Neural cell (in vitro differentiated cells): ENCODE measurements around the gene CARD19. TPM values are rescaled to one million over a fixed set of nuclear protein-coding genes. Genes with fewer than 3 reads are reported as not detected.

ENCODE experiments used
- H2AFZ ChIP-seq: fragments of 200-600, 300-800 bp; sonication (generic), shearing (Covaris generic); 2 replicates; pipeline ENCODE4 v1.6.0; 2014; ENCODE audit warnings: low read depth, mild to moderate bottlenecking, antibody characterized with exemption, low read length, moderate library complexity
- H3F3A ChIP-seq: fragments of 200-600 bp; shearing (Covaris generic); 2 replicates; pipeline ENCODE4 v1.6.1; 2016; ENCODE audit warnings: mild to moderate bottlenecking, moderate library complexity, mixed read lengths, antibody characterized with exemption, low read length; ENCODE audit not compliant: insufficient read depth, poor library complexity, severe bottlenecking
- H3K27ac ChIP-seq: fragments of 200-600, 300-800 bp; sonication (generic), shearing (Covaris generic); 2 replicates; pipeline ENCODE4 v1.5.1; 2014; ENCODE audit warnings: mild to moderate bottlenecking, low read length, moderate library complexity
- H3K27me3 ChIP-seq: fragments of 300-800, 200-600 bp; sonication (generic), shearing (Covaris generic); 2 replicates; pipeline ENCODE4 v1.6.0; 2014; ENCODE audit warnings: mild to moderate bottlenecking, low read depth, low read length, moderate library complexity; ENCODE audit not compliant: insufficient read depth
- H3K36me3 ChIP-seq: fragments of 300-800, 200-600 bp; sonication (generic), shearing (Covaris generic); 2 replicates; pipeline ENCODE4 v1.5.1; 2014; ENCODE audit warnings: mild to moderate bottlenecking, antibody characterized with exemption, low read length, moderate library complexity; ENCODE audit not compliant: insufficient read depth
- H3K4me2 ChIP-seq: fragments of 300-800, 200-600 bp; sonication (generic), shearing (Covaris generic); 2 replicates; pipeline ENCODE4 v1.6.0; 2014; ENCODE audit warnings: mild to moderate bottlenecking, low read length
- H3K4me3 ChIP-seq: fragments of 300-800, 200-600 bp; sonication (generic), shearing (Covaris generic); 2 replicates; pipeline ENCODE4 v1.5.1; 2014; ENCODE audit warnings: mild to moderate bottlenecking, low read length, moderate library complexity
- H3K79me2 ChIP-seq: fragments of 200-600 bp; shearing (Covaris generic); replicated peaks from 2 replicates; pipeline ENCODE4 v1.6.0; 2014; ENCODE audit warnings: mild to moderate bottlenecking, low read length, moderate library complexity; ENCODE audit not compliant: insufficient read depth
- H3K9ac ChIP-seq: fragments of 300-800, 200-600 bp; sonication (generic), shearing (Covaris generic); 2 replicates; pipeline ENCODE4 v1.6.1; 2016; ENCODE audit warnings: mild to moderate bottlenecking, low read length, mixed read lengths
- H3K9me2 ChIP-seq: fragments of 200-600 bp; shearing (Covaris generic); 2 replicates; pipeline ENCODE4 v1.6.1; 2016; ENCODE audit warnings: mild to moderate bottlenecking, low read length, mixed read lengths; ENCODE audit not compliant: insufficient read depth
- H3K9me3 ChIP-seq: fragments of 200-600, 300-800 bp; sonication (generic), shearing (Covaris generic); 2 replicates; pipeline ENCODE4 v1.6.1; 2016; ENCODE audit warnings: mild to moderate bottlenecking, mixed run types, low read length, moderate library complexity, mixed read lengths
- H4K20me1 ChIP-seq: fragments of 200-600 bp; shearing (Covaris generic); 2 replicates; pipeline ENCODE4 v1.6.1; 2016; ENCODE audit warnings: mild to moderate bottlenecking, mixed run types; ENCODE audit not compliant: insufficient read depth
- CTCF ChIP-seq: fragments of 450-650 bp; IDR thresholded peaks from 2 replicates; pipeline ENCODE4 v1.5.1; 2014; ENCODE audit warnings: antibody characterized with exemption, mild to moderate bottlenecking, moderate library complexity; ENCODE audit not compliant: poor library complexity, severe bottlenecking
- EP300 ChIP-seq: fragments of 450-650 bp; conservative IDR thresholded peaks from 2 replicates; pipeline ENCODE4 v1.6.1; 2014; ENCODE audit warnings: antibody characterized with exemption, mild to moderate bottlenecking, moderate library complexity; ENCODE audit not compliant: poor library complexity, severe bottlenecking
- EZH2 ChIP-seq: fragments of 200-600, 300-800 bp; shearing (Covaris generic), sonication (generic); IDR thresholded peaks from 2 replicates; pipeline ENCODE4 v1.6.1; 2014; ENCODE audit warnings: antibody characterized with exemption, low read length, borderline replicate concordance, mild to moderate bottlenecking; ENCODE audit not compliant: insufficient read depth, poor library complexity, severe bottlenecking
- MXI1 ChIP-seq: fragments of 450-650 bp; conservative IDR thresholded peaks from 2 replicates; pipeline ENCODE4 v1.6.1; 2014; ENCODE audit warnings: antibody characterized with exemption, mild to moderate bottlenecking; ENCODE audit not compliant: poor library complexity, severe bottlenecking
- POLR2AphosphoS5 ChIP-seq: IDR thresholded peaks from 2 replicates; pipeline ENCODE4 v1.6.1; 2012
- RAD21 ChIP-seq: fragments of 450-650 bp; conservative IDR thresholded peaks from 2 replicates; pipeline ENCODE4 v1.6.1; 2014; ENCODE audit warnings: antibody characterized with exemption, mild to moderate bottlenecking, moderate library complexity
- REST ChIP-seq: IDR thresholded peaks from 2 replicates; pipeline ENCODE4 v1.6.1; 2012; ENCODE audit warnings: borderline replicate concordance
- SMC3 ChIP-seq: fragments of 450-650 bp; conservative IDR thresholded peaks from 2 replicates; pipeline ENCODE4 v1.6.1; 2014; ENCODE audit warnings: antibody characterized with exemption, mild to moderate bottlenecking, moderate library complexity; ENCODE audit not compliant: poor library complexity
- TAF1 ChIP-seq: IDR thresholded peaks from 2 replicates; pipeline ENCODE4 v1.6.1; 2012; ENCODE audit warnings: low read depth
- polyA plus RNA-seq: library from polyadenylated mRNA; depleted of rRNA; stranded (reverse); fragments of >200 nt; gene quantifications from 2 replicates; pipeline ENCODE4 v1.2.3, GENCODE V29; 2014

CARD19 gene
- polyA plus RNA-seq, 1 donor from 2014 or later = 66.7 TPM

- no peaks in the 10 kb centered on the region for H3K36me3 ChIP-seq
- no peaks in the 10 kb centered on the region for H3K9me3 ChIP-seq
- no peaks in the 10 kb centered on the region for H3K9me2 ChIP-seq
- no peaks in the 10 kb centered on the region for H3K79me2 ChIP-seq
- no peak overlapping the region for H3K27ac ChIP-seq
- no peak overlapping the region for H3K9ac ChIP-seq
- no peak overlapping the region for H3K4me2 ChIP-seq
- TF ChIP-seq EP300 (no peak), REST (no peak), TAF1 (no peak), MXI1 (no peak), EZH2 (no peak), POLR2AphosphoS5 (no peak), CTCF (no peak), RAD21 (no peak), SMC3 (no peak)
- H2AFZ ChIP-seq = no peak overlapping the region
- no peaks in the 10 kb centered on the region for H3F3A ChIP-seq
- H3K27me3 ChIP-seq = no peaks in the 10 kb centered on the region
- no peaks in the 10 kb centered on the region for H4K20me1 ChIP-seq
- no peak overlapping the region for H3K4me3 ChIP-seq
Measured at GRCh38 chr9:93149361-93149760, 53.3 kb downstream of the CARD19 start.

- no peaks in the 10 kb centered on the region for H3K9me3 ChIP-seq
- H3F3A ChIP-seq = no peaks in the 10 kb centered on the region
- H4K20me1 ChIP-seq = no peaks in the 10 kb centered on the region
- H3K9me2 ChIP-seq = no peaks in the 10 kb centered on the region
- no peak overlapping the region for H2AFZ ChIP-seq
- no peak overlapping the region for H3K4me2 ChIP-seq
- H3K27ac ChIP-seq = no peak overlapping the region
- TF ChIP-seq EP300 (no peak), SMC3 (no peak), CTCF (no peak), EZH2 (no peak), MXI1 (no peak), REST (no peak), POLR2AphosphoS5 (no peak), RAD21 (no peak), TAF1 (no peak)
- H3K9ac ChIP-seq = no peak overlapping the region
- H3K79me2 ChIP-seq = no peaks in the 10 kb centered on the region
- no peaks in the 10 kb centered on the region for H3K36me3 ChIP-seq
- no peak overlapping the region for H3K4me3 ChIP-seq
- H3K27me3 ChIP-seq = no peaks in the 10 kb centered on the region
Measured at GRCh38 chr9:93151097-93151784, 55.2 kb downstream of the CARD19 start.
